ENCODE data around the gene POU2F3. TPM values are rescaled to one million over a fixed set of nuclear protein-coding genes. Genes with fewer than 3 reads are reported as not detected.

POU2F3 gene
- total RNA-seq, 1 experiment from 2014 or later, result 2.6 TPM

GRCh38 chr11:120279502-120279901 lies 39.6 kb downstream of the POU2F3 start:
- Mint-ChIP-seq H3K36me3 (ENCODE audit: insufficient read depth, unreplicated experiment) (no peaks in the 10 kb centered on the region), H3K4me3 (ENCODE audit: low read depth, unreplicated experiment) (no peak overlapping the region), H3K27me3 (ENCODE audit: unreplicated experiment) (peaks cover 40% of the 10 kb centered on the region), H3K9me3 (ENCODE audit: low read depth, unreplicated experiment) (no peaks in the 10 kb centered on the region), H3K4me1 (ENCODE audit: low read depth, unreplicated experiment) (no peaks in the 10 kb centered on the region), H3K27ac (ENCODE audit: unreplicated experiment) (no peak overlapping the region)
- DNase-seq, result no peak
- BruUV-seq (replicated peaks), result no TSS peak
- CTCF ChIA-PET, result interaction anchor here (1.4 kb wide), 1 partner anchor 19 kb away, joined by 3 read pairs; no protein-coding TSS in a partner anchor
- no peak for TF ChIP-seq CTCF (IDR thresholded peaks at IDR 0.05; ENCODE audit: unreplicated experiment)
- intact Hi-C loops (cut with micrococcal nuclease; ENCODE audit: unreplicated experiment), result no loop called here

GRCh38 chr11:120280600-120281051 lies 40.7 kb downstream of the POU2F3 start:
- peaks cover 29% of the 10 kb centered on the region for H3K27me3 Mint-ChIP-seq (ENCODE audit: unreplicated experiment)
- CTCF ChIA-PET, result no interaction called here
- no peak for TF ChIP-seq CTCF (IDR thresholded peaks at IDR 0.05; ENCODE audit: unreplicated experiment)
- no peaks in the 10 kb centered on the region for H3K4me1 Mint-ChIP-seq (ENCODE audit: low read depth, unreplicated experiment)
- H3K9me3 Mint-ChIP-seq (ENCODE audit: low read depth, unreplicated experiment), result no peaks in the 10 kb centered on the region
- no peak overlapping the region for H3K4me3 Mint-ChIP-seq (ENCODE audit: low read depth, unreplicated experiment)
- H3K36me3 Mint-ChIP-seq (ENCODE audit: insufficient read depth, unreplicated experiment), result no peaks in the 10 kb centered on the region
- no TSS peak for BruUV-seq (replicated peaks)
- DNase-seq, result no peak
- no peak overlapping the region for H3K27ac Mint-ChIP-seq (ENCODE audit: unreplicated experiment)
- intact Hi-C loops (cut with micrococcal nuclease; ENCODE audit: unreplicated experiment), result no loop called here

- Mint-ChIP-seq H3K27ac (ENCODE audit: unreplicated experiment) (no peak overlapping the region), H3K27me3 (ENCODE audit: unreplicated experiment) (peaks cover 26% of the 10 kb centered on the region), H3K4me1 (ENCODE audit: low read depth, unreplicated experiment) (no peaks in the 10 kb centered on the region), H3K36me3 (ENCODE audit: insufficient read depth, unreplicated experiment) (no peaks in the 10 kb centered on the region), H3K4me3 (ENCODE audit: low read depth, unreplicated experiment) (no peak overlapping the region), H3K9me3 (ENCODE audit: low read depth, unreplicated experiment) (no peaks in the 10 kb centered on the region)
- intact Hi-C loops (cut with micrococcal nuclease; ENCODE audit: unreplicated experiment), result no loop called here
- no peak for TF ChIP-seq CTCF (IDR thresholded peaks at IDR 0.05; ENCODE audit: unreplicated experiment)
- no peak for DNase-seq
- BruUV-seq (replicated peaks), result no TSS peak
- CTCF ChIA-PET, result no interaction called here
Observed at GRCh38 chr11:120281143-120281795, 41.3 kb downstream of the POU2F3 start.

- Mint-ChIP-seq H3K9me3 (ENCODE audit: low read depth, unreplicated experiment) (no peaks in the 10 kb centered on the region), H3K27ac (ENCODE audit: unreplicated experiment) (no peak overlapping the region), H3K36me3 (ENCODE audit: insufficient read depth, unreplicated experiment) (no peaks in the 10 kb centered on the region), H3K4me1 (ENCODE audit: low read depth, unreplicated experiment) (no peaks in the 10 kb centered on the region), H3K27me3 (ENCODE audit: unreplicated experiment) (peaks cover 33% of the 10 kb centered on the region), H3K4me3 (ENCODE audit: low read depth, unreplicated experiment) (no peak overlapping the region)
- BruUV-seq (replicated peaks), result no TSS peak
- CTCF ChIA-PET, result interaction anchor here (0.7 kb wide), 1 partner anchor 561 kb away, joined by 5 read pairs; no protein-coding TSS in a partner anchor
- no peak for TF ChIP-seq CTCF (IDR thresholded peaks at IDR 0.05; ENCODE audit: unreplicated experiment)
- intact Hi-C loops (cut with micrococcal nuclease; ENCODE audit: unreplicated experiment), result no loop called here
- no peak for DNase-seq
Observed at GRCh38 chr11:120283124-120283523, 43.2 kb downstream of the POU2F3 start.

All from Calu3 (cell line).